Measurements from ENCODE around the gene SFT2D1.

DNA sequence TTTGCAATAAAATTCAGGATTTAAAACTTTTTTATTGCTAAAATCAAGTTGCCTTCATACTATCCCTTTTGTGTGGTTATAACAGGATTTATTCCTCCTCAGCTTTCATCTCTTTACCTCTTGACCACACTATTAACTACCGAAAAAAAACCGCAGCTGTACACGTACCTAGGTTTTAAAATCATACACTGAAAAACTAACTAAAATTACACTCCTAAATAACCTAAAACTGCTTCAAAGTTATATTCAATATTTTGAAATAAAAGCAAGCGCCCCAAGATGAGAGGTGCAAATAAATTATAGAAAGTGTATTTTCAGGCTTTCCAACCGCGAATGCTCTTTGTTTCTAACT is 39.0 kb upstream of the SFT2D1 start:
- TF ChIP-seq, protein P1, sequence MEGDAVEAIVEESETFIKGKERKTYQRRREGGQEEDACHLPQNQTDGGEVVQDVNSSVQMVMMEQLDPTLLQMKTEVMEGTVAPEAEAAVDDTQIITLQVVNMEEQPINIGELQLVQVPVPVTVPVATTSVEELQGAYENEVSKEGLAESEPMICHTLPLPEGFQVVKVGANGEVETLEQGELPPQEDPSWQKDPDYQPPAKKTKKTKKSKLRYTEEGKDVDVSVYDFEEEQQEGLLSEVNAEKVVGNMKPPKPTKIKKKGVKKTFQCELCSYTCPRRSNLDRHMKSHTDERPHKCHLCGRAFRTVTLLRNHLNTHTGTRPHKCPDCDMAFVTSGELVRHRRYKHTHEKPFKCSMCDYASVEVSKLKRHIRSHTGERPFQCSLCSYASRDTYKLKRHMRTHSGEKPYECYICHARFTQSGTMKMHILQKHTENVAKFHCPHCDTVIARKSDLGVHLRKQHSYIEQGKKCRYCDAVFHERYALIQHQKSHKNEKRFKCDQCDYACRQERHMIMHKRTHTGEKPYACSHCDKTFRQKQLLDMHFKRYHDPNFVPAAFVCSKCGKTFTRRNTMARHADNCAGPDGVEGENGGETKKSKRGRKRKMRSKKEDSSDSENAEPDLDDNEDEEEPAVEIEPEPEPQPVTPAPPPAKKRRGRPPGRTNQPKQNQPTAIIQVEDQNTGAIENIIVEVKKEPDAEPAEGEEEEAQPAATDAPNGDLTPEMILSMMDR (IDR thresholded peaks at IDR 0.05; ENCODE audit: insufficient read depth, low read length, poor library complexity, severe bottlenecking), result no peak
- no peak for TF ChIP-seq EZH2phosphoT487 (conservative IDR thresholded peaks at IDR 0.05; ENCODE audit: low read length)
